ENCODE data around the gene APC2. TPM values are rescaled to one million over a fixed set of nuclear protein-coding genes. Genes with fewer than 3 reads are reported as not detected.

APC2 gene
- total RNA-seq, 1 experiment from 2014 or later, result 1.4 TPM

- no peak overlapping the region for H3K9ac ChIP-seq (ENCODE audit: low read length)
- BruUV-seq (replicated peaks), result no TSS peak
- peaks cover 8% of the 10 kb centered on the region; the same call in 1 of the 2 replicates for H3K4me1 ChIP-seq (ENCODE audit: insufficient read depth, low read length)
- H3K79me2 ChIP-seq (ENCODE audit: low read length), result no peaks in the 10 kb centered on the region
- no peak overlapping the region for H3K4me2 ChIP-seq (ENCODE audit: low read length)
- ChIA-PET CTCF (no interaction called here), POLR2A (ENCODE audit: unreplicated experiment) (no interaction called here)
- TF ChIP-seq CTCF (conservative IDR thresholded peaks at IDR 0.05; ENCODE audit: low read depth, low read length) (no peak), EZH2 (IDR thresholded peaks at IDR 0.05; ENCODE audit: low read length, unreplicated experiment) (no peak), EZH2phosphoT487 (IDR thresholded peaks at IDR 0.05; ENCODE audit: borderline replicate concordance, low read length) (no peak)
- H3K27me3 ChIP-seq (ENCODE audit: low read length), result peaks cover 8% of the 10 kb centered on the region; the same call in 1 of the 2 replicates
- ATAC-seq, result no peak
- H3F3A ChIP-seq (ENCODE audit: low read length, unreplicated experiment), result peaks cover 1% of the 10 kb centered on the region
- no peak overlapping the region for H2AFZ ChIP-seq (ENCODE audit: low read length)
- no peaks in the 10 kb centered on the region for H3K9me2 ChIP-seq (replicated peaks; ENCODE audit: low read length)
- H3K36me3 ChIP-seq (ENCODE audit: low read depth, low read length), result peaks cover 8% of the 10 kb centered on the region; the same call in 1 of the 2 replicates
- intact Hi-C loops (cut with micrococcal nuclease), result no loop called here
- H3K9me3 ChIP-seq (ENCODE audit: low read length), result no peaks in the 10 kb centered on the region
- H3K27ac ChIP-seq (ENCODE audit: low read length), result no peak overlapping the region
- peaks cover 3% of the 10 kb centered on the region for H4K20me1 ChIP-seq (ENCODE audit: low read length)
- no peak overlapping the region for H3K4me3 ChIP-seq (ENCODE audit: low read length)
- DNase-seq, result no peak
Observed at GRCh38 chr19:1446713-1447481, 3.0 kb upstream of the APC2 start.

GRCh38 chr19:1447504-1447903 is 2.4 kb upstream of the APC2 start:
- Histone ChIP-seq H3F3A (ENCODE audit: low read length, unreplicated experiment) (no peaks in the 10 kb centered on the region), H3K4me3 (ENCODE audit: low read length) (no peak overlapping the region)
- POLR2A ChIA-PET (ENCODE audit: unreplicated experiment), result no interaction called here

More at GRCh38 chr19:1447504-1447903, 2.4 kb upstream of the APC2 start:
- ATAC-seq, result no peak
- H4K20me1 ChIP-seq (ENCODE audit: low read length), result no peaks in the 10 kb centered on the region
- DNase-seq, result no peak
- H3K79me2 ChIP-seq (ENCODE audit: low read length), result no peaks in the 10 kb centered on the region
- no peak overlapping the region for H2AFZ ChIP-seq (ENCODE audit: low read length)
- CTCF ChIA-PET, result no interaction called here
- no peaks in the 10 kb centered on the region for H3K9me3 ChIP-seq (ENCODE audit: low read length)
- peaks cover 13% of the 10 kb centered on the region for H3K27me3 ChIP-seq (ENCODE audit: low read length)
- H3K4me2 ChIP-seq (ENCODE audit: low read length), result no peak overlapping the region
- intact Hi-C loops (cut with micrococcal nuclease), result no loop called here
- peaks cover 8% of the 10 kb centered on the region; the same call in 1 of the 2 replicates for H3K4me1 ChIP-seq (ENCODE audit: insufficient read depth, low read length)
- H3K27ac ChIP-seq (ENCODE audit: low read length), result no peak overlapping the region
- H3K36me3 ChIP-seq (ENCODE audit: low read depth, low read length), result peaks cover 1% of the 10 kb centered on the region; the same call in 1 of the 2 replicates
- H3K9ac ChIP-seq (ENCODE audit: low read length), result no peak overlapping the region
- H3K9me2 ChIP-seq (replicated peaks; ENCODE audit: low read length), result no peaks in the 10 kb centered on the region
- BruUV-seq (replicated peaks), result no TSS peak
- TF ChIP-seq CTCF (conservative IDR thresholded peaks at IDR 0.05; ENCODE audit: low read depth, low read length), result no peak
- no peak for TF ChIP-seq EZH2 (IDR thresholded peaks at IDR 0.05; ENCODE audit: low read length, unreplicated experiment)
- no peak for TF ChIP-seq EZH2phosphoT487 (IDR thresholded peaks at IDR 0.05; ENCODE audit: borderline replicate concordance, low read length)

Measured in PC-3 (cell line).